ENCODE results near the gene THAP4. TPM values are rescaled to one million over a fixed set of nuclear protein-coding genes. Genes with fewer than 3 reads are reported as not detected.

THAP4 gene
- polyA plus RNA-seq, 1 donor (not counting 4 experiments of a cell fraction or from before 2014, with no cell fraction given), result 30.3 TPM

GRCh38 chr2:241648453-241648852 is 11.5 kb upstream of the THAP4 start:
- dilution Hi-C loops (cut with MboI; ENCODE audit: extremely low pct_ligation_motif_present, low sequenced_read_pairs), result no loop called here
- peaks cover 20% of the 10 kb centered on the region for H4K20me1 ChIP-seq (ENCODE audit: control insufficient read depth, extremely low read depth, insufficient read depth, low read length)
- no peak overlapping the region for H3K9ac ChIP-seq (ENCODE audit: control insufficient read depth, extremely low read depth, insufficient read depth, low read length)
- no peaks in the 10 kb centered on the region for H3K9me3 ChIP-seq (ENCODE audit: control insufficient read depth, low read depth, low read length)
- no peak overlapping the region for H3K27ac ChIP-seq (ENCODE audit: control insufficient read depth, insufficient read depth, low read length)
- H2AFZ ChIP-seq (ENCODE audit: control insufficient read depth, low read length), result no peak overlapping the region
- no peaks in the 10 kb centered on the region for H3K4me1 ChIP-seq (ENCODE audit: control insufficient read depth, extremely low read depth, insufficient read depth, low read length)
- peaks cover 71% of the 10 kb centered on the region for H3K79me2 ChIP-seq (ENCODE audit: control insufficient read depth, insufficient read depth, low read length)
- no peaks in the 10 kb centered on the region for H3K9me1 ChIP-seq (ENCODE audit: control insufficient read depth, extremely low read depth, insufficient read depth, low read length)
- TF ChIP-seq EZH2 (IDR thresholded peaks at IDR 0.05; ENCODE audit: low read length) (no peak), CTCF (optimal IDR thresholded peaks at IDR 0.05 in 1 of 3, IDR thresholded peaks at IDR 0.05 in 1 of 3, conservative IDR thresholded peaks at IDR 0.05 in 1 of 3; ENCODE audit: extremely low read depth in 1 of 3, insufficient read depth in 2 of 3, low read length in 3 of 3) (no peak)
- peaks cover 15 to 29% of the 10 kb centered on the region in 2 experiments for H3K36me3 ChIP-seq (ENCODE audit: control insufficient read depth in 2 of 2, extremely low read depth in 1 of 2, insufficient read depth in 2 of 2, low read length in 2 of 2)
- no peak overlapping the region for H3K4me3 ChIP-seq (ENCODE audit: control insufficient read depth in 2 of 3, extremely low read depth in 1 of 3, insufficient read depth in 2 of 3, low read depth in 1 of 3, low read length in 3 of 3)
- FAIRE-seq (no peak), DNase-seq (ENCODE audit: low read depth, low spot score) (no peak)
- H3K27me3 ChIP-seq (ENCODE audit: control insufficient read depth, extremely low read depth, insufficient read depth, low read length), result no peaks in the 10 kb centered on the region
- H3K4me2 ChIP-seq (ENCODE audit: control insufficient read depth, extremely low read depth, insufficient read depth, low read depth, low read length), result no peak overlapping the region

- H3K9me1 ChIP-seq (ENCODE audit: control insufficient read depth, extremely low read depth, insufficient read depth, low read length), result no peaks in the 10 kb centered on the region
- no peak overlapping the region for H3K4me2 ChIP-seq (ENCODE audit: control insufficient read depth, extremely low read depth, insufficient read depth, low read depth, low read length)
- FAIRE-seq, result no peak
- no peak overlapping the region for H3K27ac ChIP-seq (ENCODE audit: control insufficient read depth, insufficient read depth, low read length)
- no peak overlapping the region for H3K9ac ChIP-seq (ENCODE audit: control insufficient read depth, extremely low read depth, insufficient read depth, low read length)
- TF ChIP-seq EZH2 (IDR thresholded peaks at IDR 0.05; ENCODE audit: low read length), result no peak
- TF ChIP-seq CTCF (optimal IDR thresholded peaks at IDR 0.05 in 1 of 3, IDR thresholded peaks at IDR 0.05 in 1 of 3, conservative IDR thresholded peaks at IDR 0.05 in 1 of 3; ENCODE audit: extremely low read depth in 1 of 3, insufficient read depth in 2 of 3, low read length in 3 of 3), result no peak
- peaks cover 4 to 10% of the 10 kb centered on the region in 2 experiments for H3K36me3 ChIP-seq (ENCODE audit: control insufficient read depth in 2 of 2, extremely low read depth in 1 of 2, insufficient read depth in 2 of 2, low read length in 2 of 2)
- H2AFZ ChIP-seq (ENCODE audit: control insufficient read depth, low read length), result no peak overlapping the region
- dilution Hi-C loops (cut with MboI; ENCODE audit: extremely low pct_ligation_motif_present, low sequenced_read_pairs), result no loop called here
- no peaks in the 10 kb centered on the region for H3K27me3 ChIP-seq (ENCODE audit: control insufficient read depth, extremely low read depth, insufficient read depth, low read length)
- H3K9me3 ChIP-seq (ENCODE audit: control insufficient read depth, low read depth, low read length), result no peaks in the 10 kb centered on the region
- no peak overlapping the region for H3K4me3 ChIP-seq (ENCODE audit: control insufficient read depth in 2 of 3, extremely low read depth in 1 of 3, insufficient read depth in 2 of 3, low read depth in 1 of 3, low read length in 3 of 3)
- no peak for DNase-seq (ENCODE audit: low read depth, low spot score)
- peaks cover 80% of the 10 kb centered on the region for H3K79me2 ChIP-seq (ENCODE audit: control insufficient read depth, insufficient read depth, low read length)
- no peaks in the 10 kb centered on the region for H3K4me1 ChIP-seq (ENCODE audit: control insufficient read depth, extremely low read depth, insufficient read depth, low read length)
- peaks cover 20% of the 10 kb centered on the region for H4K20me1 ChIP-seq (ENCODE audit: control insufficient read depth, extremely low read depth, insufficient read depth, low read length)
Observed at GRCh38 chr2:241645915-241646645, 9.1 kb upstream of the THAP4 start.

Data from keratinocyte (primary cell).